GM10847 (cell line): ENCODE measurements around the gene BMAL1.

Source experiments
- POLR2A ChIP-seq: IDR thresholded peaks from 2 replicates; pipeline ENCODE4 v1.6.1; 2011; ENCODE audit not compliant: insufficient read length; ENCODE audit errors: extremely low read depth

Gene BMAL1

DNA sequence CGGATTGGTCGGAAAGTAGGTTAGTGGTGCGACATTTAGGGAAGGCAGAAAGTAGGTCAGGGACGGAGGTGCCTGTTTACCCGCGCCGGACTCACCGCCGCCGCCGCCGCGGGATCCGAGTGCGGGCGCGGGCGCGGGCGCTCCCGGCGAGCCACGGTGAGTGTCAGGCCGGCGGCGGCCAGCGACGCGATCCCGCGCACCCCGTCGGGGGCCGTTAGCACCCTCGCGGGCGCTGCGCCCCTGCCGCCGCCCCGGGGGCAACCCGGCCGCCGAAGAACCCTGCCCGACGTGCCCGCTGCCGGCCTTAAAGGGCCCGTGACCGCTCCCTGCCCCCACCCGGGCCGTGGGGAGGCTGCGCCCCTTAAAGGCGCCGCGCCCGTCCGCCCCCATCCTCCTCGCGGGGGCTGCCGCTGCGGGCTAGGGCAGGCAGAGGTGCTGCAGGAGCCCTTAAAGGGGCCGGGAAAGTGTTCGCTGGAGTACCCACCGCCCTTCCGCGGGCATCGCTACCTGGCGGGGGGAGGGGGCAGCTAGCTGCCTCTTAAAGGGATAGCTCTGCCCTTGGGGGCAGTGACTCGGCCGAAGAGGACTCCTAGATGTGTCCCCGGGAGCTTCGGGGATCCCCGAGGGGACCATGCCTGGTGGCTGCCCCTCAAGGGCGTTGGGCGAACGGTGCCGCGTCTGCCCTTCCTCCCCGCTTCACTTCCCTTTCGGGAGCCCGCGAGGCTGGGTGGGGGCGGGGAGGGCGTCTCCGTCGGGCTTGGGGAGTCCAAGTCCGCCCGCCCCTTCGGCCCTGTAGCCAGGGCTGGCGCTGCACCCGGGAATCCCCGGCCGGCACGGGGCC lies at the start of gene BMAL1:
BMAL1 (plus strand) TSS at position 23 of the 841 bp plus-strand sequence. CDS start 76,519 bp downstream, outside the sequence.
- peak; percentile 28 for TF ChIP-seq POLR2A

DNA sequence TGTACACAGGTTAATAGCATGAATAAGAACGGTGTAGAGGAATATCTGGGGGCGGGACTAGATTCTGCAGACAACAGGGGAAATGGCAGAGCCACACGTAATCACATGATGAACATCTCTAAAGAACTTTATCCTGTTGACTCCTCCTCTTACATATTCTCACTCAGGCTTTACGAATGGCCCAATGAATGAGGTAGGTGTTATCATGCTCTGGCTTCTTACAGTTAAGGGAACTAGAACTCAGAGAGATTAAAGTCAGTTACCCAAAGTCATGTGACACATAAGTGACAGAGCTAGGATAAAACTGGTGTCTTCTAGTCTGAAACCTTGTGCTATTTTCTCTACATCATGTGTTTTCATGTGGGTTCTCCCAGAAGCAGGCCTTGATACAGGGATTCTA lies 49.0 kb upstream of the BMAL1 start:
- no peak for TF ChIP-seq POLR2A

DNA sequence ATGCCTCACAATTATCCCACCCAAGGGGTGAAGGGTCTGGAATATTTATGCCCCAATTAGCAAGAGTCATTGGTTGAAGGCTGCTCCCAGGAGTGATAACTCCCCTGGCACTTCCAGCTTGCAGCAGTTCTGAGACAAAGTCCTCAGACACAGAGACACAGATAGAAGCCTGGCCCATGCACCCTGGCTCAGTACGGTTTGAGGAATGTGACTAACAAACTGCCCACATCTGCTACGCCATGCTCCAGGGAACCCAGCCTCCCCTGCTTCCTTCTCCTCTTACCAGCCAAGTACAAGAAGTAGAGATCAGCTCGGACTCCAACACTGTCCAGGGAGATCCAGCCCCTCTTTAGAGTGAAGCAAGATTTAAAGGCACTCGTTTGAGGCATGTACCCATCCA lies 48.5 kb upstream of the BMAL1 start:
- TF ChIP-seq POLR2A, result no peak

DNA sequence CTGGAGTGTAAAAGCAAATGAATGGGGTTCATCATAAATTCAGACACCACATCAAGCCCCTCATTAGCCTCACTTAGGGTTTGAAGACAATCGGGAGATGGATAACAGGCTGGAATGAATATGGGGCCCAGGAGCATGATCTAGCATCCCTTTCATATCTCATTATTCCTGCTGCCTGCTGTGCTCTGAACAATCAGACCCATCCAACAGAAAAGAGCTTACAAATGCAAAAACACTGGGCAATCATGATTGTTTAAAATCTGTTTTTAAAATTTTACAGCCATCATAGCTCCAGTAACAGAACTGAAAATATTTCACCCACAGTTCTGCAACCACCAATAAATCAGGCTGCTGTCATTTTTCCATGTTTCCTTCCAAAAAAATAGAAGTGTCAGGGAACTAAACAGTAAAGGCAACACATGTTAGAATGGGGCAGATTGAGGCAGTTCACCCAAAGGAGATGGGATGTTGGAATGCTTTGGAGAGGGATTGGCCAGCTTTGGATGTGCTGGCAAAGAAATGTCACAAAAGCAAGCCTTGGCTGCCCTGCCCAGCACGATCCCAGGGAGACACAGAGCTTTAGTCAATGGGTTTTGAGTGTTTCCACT lies 47.8 kb upstream of the BMAL1 start:
- TF ChIP-seq POLR2A, result no peak

GRCh38 chr11:13233173-13233745 lies 44.3 kb upstream of the BMAL1 start:
- no peak for TF ChIP-seq POLR2A

DNA sequence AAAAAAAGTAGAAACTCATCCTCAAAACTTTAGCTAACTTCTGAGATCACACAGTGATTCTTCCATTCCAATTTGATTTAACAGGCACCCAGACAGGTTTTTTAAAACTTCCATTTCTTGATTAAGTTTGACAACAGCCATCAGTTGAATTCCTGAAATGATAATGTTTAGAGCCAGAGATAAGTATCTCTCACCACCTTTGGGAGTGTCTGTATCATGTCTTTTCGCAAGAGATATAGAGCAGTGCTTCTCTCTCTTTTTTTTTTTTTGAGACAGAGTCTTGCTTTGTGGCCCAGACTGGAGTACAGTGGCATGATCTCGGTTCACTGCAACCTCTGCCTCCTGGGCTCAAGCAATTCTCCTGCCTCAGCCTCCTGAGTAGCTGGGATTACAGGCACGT lies 41.7 kb upstream of the BMAL1 start:
- no peak for TF ChIP-seq POLR2A

DNA sequence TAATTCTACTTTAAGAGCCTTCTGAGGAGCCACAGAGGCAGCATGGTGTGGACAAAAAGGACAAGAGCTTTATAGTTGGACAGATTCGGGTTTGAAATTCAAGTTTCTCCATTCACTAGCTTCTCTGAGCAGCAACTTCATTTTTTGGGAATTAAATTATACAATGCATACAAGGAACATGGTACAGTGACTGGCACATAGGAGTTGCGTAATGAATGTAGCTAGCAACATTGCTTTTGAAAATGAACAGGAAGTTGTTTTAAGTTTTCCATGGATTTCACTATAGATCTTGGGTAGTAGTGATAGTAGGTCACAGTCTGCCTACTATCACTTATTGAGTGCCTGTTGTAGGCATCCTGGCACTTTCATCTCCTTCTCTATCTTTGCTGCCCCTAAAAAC lies 41.0 kb upstream of the BMAL1 start:
- no peak for TF ChIP-seq POLR2A

DNA sequence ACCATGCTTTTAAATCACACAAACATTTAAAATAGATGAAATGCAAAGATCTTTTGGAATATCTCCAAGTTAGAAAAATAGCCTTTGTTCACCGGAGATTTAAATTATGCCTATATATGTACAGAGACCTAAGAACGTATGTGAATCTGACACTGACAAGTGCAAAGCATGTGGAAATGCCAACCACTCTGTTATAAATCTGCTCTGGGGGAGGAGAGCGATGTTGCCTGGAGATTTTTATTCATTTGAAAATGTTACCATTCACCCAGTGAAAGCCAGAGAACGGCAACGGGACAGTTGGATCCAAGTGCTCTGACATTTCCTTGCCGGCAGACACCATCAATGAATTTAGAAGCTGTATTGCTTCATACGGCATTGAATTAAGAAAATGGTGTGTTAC lies 39.8 kb upstream of the BMAL1 start:
- no peak for TF ChIP-seq POLR2A

- no peak for TF ChIP-seq POLR2A
Observed at GRCh38 chr11:13238879-13239514, 38.6 kb upstream of the BMAL1 start.

GRCh38 chr11:13242564-13242963 lies 35.0 kb upstream of the BMAL1 start:
- no peak for TF ChIP-seq POLR2A

GRCh38 chr11:13247606-13248296 lies 29.8 kb upstream of the BMAL1 start:
- TF ChIP-seq POLR2A, result no peak

DNA sequence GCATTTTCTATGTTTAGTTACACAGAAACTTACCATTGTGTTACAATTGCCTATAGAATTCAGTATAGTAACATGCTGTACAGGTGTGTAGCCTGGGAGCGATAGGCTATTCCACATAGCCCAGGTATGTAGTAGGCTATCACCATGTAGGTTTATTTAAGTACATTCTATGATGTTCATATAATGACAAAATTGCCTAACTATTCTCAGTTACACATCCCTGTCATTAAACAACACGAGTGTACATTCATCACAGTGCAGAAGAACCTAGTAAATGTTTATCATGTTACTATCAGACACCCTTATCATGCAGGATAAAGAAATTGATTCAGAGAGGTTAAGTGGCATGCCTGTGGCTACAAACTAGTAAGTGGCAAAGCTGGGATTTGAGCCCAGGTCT lies 28.4 kb upstream of the BMAL1 start:
- no peak for TF ChIP-seq POLR2A

GRCh38 chr11:13249992-13250391 lies 27.6 kb upstream of the BMAL1 start:
- no peak for TF ChIP-seq POLR2A

- TF ChIP-seq POLR2A, result no peak
Observed at GRCh38 chr11:13251966-13252365, 25.6 kb upstream of the BMAL1 start.

- TF ChIP-seq POLR2A, result no peak
Observed at GRCh38 chr11:13252438-13252837, 25.2 kb upstream of the BMAL1 start.

DNA sequence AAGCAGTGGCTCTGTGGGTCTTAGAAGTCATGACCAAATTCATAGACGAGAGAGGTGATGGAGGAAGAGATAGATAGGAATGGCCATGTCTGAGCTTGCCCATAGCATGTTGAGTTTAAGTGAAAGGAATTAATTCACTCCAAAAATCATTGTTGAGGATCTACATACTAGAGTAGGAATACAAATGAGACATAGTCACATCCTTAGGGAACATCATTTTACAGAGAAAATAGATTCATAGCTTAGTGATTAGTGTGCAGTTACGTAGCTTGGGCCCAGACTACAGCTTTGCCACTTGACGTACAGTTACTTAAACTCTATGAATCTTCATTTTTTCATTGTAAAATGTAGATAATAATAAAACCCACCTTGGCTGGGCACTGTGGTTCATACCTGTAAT lies 21.4 kb upstream of the BMAL1 start:
- TF ChIP-seq POLR2A, result no peak

GRCh38 chr11:13258855-13259254 lies 18.7 kb upstream of the BMAL1 start:
- TF ChIP-seq POLR2A, result no peak
